Activated effector memory CD4-positive, alpha-beta T cell treated with Interleukin-2 at 50 U/mL for 16 hours (primary cell): ENCODE data around the gene SBNO2.
A peak's percentile ranks its signal among the peaks of the same experiment; 100 is the strongest.

ENCODE experiments used
- DNase-seq: peaks from one replicate; pipeline ENCODE4 v3.0.0-alpha.2; 2020

SBNO2 gene

DNA sequence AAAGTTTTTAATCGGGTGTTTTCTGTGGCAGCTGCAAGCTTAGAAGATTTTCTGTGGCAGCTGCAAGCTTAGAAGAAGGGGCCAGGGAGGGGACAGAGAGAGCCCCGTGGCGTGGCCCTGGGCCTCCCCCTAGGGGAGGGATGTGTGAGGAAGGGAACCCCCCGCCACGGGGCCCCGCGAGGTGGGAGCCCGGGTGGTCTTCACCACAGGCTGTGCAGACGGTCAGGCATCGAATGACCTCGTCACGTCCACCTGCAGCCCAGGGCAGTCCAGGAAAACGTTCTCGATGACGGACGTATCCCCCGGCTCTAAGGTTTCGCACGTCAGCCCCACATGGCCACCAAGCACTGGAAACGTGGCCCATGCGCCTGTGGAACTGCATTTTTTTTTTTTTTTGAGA, 87.5 kb downstream of the SBNO2 start:
- no peak for DNase-seq

DNA sequence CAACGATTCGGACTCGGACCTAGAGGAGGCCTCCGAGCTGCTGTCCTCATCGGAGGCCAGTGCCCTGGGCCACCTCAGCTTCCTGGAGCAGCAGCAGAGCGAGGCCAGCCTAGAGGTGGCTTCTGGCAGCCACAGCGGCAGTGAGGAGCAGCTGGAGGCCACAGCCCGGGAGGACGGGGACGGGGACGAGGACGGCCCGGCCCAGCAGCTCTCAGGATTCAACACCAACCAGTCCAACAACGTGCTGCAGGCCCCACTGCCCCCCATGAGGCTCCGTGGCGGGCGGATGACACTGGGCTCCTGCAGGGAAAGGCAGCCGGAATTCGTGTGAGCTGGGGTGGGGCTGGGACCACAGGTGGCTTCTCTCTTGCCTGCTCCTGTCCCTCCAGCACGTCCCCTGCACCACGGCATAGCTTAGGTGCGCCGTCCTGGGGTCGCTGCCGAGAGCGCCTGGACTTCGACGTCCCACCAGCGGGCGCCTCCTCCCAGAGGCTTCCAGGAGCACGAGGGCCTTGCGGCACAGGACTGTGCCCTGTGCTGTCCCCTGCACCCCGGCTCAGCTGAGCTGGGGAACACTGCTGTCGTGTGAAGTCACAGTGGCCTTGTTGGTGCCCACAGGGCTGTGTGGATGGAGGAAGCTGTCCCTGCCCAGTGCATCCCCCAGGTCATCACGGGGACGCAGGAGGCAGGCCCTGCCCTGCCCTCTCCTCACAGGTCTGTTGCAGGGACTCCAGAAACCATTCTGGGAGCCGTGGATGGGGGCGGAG, 88.2 kb downstream of the SBNO2 start:
- DNase-seq: no peak

DNA sequence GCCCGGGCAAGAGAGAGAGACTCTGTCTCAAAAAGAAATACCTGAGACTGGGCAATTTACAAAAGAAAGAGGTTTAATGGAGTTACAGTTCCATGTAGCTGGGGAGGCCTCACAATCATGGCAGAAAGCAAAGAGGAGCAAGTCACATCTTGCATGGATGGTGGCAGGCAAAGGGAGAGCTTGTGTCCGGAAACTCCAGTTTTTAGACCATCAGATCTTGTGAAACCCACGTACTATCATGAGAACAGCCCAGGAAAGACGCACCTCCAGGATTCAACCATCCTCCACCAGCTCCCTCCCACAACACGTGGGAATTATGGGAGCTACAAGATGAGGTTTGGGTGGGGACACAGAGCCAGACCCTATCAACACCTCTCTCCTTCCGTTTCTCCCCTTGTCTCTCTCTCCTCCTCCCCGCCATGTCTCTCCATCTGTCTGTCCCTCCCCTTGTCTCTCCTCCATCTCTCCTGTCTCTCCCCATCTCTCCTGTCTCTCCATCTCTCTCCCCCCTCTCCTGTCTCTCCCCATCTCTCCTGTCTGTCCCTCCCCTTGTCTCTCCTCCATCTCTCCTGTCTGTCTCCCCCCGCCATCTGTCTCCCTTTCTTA, 88.9 kb downstream of the SBNO2 start:
- DNase-seq: no peak

DNA sequence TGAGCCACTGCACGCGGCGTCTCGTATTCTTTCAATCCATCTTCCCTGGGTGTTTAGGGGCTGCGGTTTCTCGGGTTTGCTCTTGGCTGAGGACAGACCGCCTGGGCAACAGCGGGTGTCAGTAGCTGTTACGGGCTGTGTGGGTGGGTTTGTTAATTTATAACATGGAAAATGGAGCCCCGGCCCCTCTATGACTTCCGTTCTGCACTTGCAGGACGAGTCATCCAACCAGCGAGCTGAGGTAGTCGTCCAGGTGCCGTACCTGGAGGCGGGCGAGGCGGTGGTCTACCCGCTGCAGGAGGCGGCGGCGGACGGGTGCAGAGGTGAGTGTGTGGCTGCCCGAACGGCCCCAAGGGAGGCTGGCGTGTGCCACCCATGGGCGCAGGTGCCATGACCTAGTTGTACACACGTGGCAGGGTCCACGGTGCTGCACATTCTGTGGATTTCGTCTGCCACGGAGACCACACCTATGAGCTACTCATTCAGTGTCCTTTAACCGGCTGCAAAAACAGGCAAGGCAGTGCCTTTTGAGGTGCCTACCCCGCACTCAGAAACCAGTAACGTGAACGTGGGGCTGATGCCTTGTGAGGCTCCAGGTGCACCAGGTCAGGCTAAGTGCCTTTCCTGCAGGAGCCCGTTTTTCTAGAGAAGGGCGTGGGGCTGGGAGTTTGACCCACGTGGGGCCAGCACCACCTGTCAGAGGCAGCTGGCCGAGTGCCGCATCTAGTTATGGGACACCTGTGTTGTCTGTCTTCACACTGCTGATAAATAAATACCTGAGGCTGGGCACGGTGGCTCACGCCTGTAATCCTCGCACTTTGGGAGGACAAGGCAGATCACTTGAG, 89.8 kb downstream of the SBNO2 start:
- no peak for DNase-seq

DNA sequence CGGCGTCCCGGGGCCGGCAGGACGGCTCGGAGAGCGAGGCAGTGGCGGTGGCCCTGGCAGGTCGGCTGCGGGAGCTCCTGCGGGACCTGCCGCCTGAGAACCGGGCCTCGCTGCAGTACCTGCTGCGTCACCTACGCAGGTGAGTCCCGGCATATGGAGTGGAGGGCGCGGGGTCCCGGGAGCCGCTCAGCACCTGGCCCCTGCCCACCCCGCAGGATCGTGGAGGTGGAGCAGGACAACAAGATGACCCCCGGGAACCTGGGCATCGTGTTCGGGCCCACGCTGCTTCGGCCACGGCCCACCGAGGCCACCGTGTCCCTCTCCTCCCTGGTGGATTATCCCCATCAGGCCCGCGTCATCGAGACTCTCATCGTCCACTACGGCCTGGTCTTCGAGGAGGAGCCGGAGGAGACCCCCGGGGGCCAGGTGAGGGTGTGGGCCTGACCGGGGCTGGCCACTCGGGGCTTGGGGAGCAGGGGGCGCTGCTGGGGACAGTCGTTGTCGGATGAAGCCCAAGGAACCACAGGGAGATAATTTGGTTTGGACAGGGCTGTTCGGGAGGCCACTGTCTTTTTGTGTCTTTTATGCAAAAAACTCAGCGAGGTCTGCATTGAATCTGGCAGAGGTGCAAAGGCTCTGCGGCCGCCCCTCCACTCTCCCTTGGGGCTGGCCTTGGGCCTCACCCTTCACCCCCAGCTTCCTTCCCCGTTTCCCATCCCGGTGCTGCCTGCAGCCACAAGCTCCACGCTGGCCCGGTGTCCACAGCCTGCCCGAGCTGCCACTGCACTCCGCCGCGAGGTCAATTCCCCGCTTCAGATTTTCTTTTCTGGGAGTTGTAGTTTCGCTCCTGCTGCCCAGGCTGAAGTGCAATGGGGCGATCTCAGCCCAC, 90.9 kb downstream of the SBNO2 start:
- no peak for DNase-seq

DNA sequence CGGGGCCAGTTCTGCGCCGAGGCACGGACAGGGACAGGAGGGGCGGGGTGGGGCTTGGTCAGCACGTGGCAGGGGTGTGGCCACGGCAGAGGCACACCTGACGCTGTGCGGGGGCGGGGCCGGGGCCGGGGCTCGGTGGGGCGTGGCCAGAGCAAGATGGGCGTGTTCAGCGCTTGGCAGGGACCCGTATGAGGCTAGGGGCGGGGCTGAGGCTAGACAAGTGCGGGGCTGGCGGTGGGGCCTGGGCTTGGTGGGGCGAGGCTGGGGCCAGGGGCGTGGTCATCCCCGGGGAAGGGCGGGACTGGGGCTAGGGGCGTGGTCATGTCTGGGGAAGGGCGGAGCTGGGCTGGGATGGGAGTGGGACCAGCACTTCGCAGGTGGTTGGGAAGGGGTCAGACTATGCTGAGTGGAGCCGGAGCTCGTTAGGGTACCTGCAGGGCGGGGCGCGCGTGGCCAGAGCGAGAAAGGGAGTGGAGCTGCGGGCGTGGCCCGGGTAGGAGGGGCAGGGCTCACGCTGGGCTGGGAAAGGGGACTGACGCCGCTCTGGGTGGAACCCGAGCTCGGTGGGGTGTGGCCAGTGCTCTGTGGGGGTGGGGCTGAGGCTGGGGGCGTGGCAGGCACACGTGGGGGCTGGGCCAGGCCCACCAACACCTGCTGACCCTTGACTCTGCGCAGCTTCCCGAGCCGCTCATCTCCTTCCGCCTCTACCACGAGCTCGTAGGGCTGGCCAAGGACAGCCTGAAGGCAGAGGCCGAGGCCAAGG, 91.7 kb downstream of the SBNO2 start:
- peak; percentile 76 for DNase-seq

DNA sequence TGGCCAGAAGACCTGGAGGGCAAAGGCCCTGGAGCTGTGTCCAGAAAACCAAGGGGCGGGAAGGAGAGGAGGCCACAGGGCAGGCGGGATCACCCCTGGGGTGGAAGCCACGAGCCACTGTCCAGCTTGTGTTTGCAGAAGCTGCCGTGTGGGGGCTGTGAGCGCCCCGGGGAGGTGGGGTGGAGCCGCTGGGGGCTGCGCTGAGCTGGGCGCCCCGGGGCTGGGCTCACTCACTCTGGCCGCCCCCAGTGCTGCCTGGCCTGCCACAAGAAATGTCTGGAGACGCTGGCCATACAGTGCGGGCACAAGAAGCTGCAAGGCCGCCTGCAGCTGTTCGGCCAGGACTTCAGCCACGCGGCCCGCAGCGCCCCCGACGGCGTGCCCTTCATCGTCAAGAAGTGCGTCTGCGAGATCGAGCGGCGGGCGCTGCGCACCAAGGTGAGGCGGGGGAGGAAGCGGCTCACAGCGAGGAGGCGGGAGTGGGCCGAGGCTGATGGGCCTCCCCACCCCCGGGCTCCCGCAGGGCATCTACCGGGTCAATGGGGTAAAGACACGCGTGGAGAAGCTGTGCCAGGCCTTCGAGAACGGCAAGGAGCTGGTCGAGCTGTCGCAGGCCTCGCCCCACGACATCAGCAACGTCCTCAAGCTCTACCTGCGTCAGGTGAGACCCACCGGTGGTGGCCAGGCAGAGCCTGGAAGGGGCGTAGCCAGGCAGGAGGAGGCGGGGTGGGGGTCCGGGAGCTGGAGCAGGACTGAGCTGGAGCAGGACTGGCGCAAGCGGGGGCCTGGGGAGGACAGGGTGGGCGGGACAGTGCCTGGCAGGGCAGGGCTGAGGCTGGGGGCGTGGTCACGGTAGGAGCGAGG, 92.5 kb downstream of the SBNO2 start:
- DNase-seq: no peak

DNA sequence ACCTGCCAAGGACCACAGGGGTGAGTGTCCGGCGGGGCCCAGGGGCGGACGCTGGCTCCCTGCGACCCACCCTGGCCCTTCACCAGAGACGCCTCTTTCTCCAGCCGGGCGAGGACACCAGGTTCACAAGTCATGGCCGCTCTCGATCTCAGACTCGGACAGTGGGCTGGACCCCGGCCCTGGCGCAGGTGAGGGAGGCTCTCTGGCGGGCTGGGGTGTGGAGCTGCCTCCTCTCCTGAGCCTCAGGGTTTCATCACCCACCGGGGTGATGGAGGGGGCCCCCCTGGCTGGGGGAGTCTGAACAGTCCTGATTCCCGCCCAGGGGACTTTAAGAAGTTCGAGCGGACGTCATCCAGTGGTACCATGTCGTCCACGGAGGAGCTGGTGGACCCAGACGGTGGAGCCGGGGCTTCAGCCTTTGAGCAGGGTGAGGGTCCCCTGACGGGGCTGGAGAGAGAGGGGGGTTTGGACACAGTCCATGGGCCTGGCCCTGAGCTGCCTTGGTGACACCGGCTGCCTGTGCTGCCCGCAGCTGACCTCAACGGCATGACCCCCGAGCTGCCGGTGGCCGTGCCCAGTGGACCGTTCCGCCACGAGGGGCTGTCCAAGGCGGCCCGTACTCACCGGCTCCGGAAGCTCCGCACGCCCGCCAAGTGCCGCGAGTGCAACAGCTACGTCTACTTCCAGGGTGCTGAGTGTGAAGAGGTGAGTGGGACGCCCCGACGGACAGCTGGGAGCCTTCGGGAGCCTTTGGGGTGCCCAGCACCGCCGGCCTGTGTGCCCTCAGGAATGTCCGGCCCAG, 93.5 kb downstream of the SBNO2 start:
- DNase-seq: no peak

DNA sequence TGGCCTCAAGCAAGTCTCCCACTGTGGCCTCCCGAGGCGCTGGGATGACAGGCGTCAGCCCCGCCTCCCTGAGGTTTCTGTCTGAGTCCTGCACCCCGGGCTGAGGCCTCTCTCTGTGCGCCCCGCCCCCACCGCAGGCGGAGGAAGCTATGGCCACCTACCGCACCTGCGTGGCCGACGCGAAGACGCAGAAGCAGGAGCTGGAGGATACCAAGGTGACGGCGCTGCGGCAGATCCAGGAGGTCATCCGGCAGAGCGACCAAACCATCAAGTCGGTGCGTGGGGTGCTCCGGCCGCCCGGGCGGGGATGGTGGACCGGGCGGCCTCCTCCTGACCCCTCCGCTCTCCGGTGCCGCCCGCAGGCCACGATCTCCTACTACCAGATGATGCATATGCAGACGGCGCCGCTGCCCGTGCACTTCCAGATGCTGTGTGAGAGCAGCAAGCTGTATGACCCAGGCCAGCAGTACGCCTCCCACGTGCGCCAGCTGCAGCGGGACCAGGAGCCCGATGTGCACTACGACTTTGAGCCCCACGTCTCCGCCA, 94.4 kb downstream of the SBNO2 start:
- peak; percentile 49 for DNase-seq

DNA sequence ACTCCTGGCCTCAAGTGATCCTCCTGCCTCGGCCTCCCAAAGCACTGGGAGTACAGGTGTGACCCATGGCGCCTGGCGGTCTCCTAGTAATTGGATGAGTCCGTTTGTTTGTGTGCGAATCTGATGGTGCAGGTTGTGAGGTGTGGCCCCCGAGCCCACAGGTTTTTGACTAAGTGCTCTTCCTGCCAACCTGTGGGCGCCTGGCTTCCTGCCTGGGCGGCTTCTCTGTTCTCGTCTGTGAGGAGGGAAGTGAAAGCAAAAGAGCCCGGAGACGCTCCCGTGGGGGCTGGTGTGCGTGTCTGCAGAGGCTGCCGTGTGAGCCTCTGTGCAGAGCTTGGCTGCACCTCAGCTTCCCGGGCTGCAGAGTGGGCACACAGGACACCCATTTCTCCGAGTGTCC, 97.1 kb downstream of the SBNO2 start:
- DNase-seq: peak; percentile 91

DNA sequence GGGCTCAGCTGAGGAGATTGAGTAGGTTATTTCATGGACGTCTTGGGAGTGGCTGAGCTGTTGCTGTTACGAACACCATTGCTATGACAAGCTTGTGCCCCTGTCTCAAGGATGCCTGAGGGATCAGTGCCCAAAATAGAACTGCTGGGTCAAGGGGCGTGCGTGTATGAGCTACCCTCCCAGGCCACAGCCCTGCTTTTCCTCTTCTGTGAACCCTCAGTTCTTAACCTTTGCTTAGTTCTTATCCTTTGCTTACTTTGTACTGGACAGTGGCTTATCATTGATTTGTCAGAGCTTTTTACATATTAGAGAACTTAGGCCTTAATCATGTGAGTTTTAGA, 98.1 kb downstream of the SBNO2 start:
- DNase-seq: no peak

DNA sequence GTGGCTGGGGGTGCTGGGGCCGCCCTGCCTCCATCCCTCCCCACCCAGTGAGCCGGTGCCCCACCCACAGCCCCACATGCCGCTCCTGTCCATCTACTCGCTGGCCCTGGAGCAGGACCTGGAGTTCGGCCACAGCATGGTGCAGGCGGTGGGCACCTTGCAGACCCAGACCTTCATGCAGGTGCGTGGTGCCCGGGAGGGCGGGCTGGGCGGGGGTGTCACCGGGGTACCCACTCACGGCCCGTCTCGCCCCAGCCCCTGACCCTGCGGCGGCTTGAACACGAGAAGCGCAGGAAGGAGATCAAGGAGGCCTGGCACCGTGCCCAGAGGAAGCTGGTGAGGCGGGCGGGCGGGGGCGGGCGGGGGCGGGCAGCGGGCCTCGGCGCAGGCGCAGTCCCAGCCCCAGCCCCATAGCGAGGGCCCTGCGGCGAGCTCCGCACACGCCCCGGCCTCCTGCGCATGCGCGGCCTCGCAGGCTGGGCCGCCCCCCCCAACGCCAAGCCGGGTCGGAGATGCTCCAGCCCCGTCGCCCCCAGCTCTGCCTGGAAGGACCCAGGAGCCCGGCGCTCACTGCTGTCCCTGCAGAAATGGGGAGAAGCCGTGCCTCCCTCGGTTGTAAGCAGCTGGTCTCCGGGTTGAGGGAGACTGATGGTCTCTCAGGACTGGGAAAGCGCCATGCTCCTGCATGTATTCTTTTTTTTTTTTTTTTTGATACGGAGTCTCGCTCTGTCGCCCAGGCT, 99.4 kb downstream of the SBNO2 start:
- DNase-seq: peak; percentile 92

DNA sequence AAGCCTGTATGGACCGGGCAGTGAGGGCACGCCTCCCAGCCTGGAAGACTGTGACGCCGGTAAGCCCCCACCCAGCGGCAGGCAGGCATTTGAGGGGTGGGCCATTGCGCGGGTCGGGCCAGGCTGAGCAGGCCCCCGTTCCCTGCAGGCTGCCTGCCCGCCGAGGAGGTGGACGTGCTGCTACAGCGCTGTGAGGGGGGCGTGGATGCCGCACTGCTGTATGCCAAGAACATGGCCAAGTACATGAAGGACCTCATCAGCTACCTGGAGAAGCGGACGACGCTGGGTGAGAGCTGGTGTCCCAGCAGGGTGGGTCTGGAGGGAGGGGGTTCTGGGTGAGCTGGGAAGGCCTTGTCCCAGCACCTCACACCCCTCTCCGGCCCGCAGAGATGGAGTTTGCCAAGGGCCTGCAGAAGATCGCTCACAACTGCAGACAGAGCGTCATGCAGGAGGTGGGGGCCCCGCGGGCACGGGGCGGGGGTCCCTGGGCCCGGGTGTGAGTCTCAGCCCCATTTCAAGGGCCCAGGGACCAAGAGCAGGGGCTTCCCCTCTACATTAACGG, 100.0 kb downstream of the SBNO2 start:
- DNase-seq: no peak

DNA sequence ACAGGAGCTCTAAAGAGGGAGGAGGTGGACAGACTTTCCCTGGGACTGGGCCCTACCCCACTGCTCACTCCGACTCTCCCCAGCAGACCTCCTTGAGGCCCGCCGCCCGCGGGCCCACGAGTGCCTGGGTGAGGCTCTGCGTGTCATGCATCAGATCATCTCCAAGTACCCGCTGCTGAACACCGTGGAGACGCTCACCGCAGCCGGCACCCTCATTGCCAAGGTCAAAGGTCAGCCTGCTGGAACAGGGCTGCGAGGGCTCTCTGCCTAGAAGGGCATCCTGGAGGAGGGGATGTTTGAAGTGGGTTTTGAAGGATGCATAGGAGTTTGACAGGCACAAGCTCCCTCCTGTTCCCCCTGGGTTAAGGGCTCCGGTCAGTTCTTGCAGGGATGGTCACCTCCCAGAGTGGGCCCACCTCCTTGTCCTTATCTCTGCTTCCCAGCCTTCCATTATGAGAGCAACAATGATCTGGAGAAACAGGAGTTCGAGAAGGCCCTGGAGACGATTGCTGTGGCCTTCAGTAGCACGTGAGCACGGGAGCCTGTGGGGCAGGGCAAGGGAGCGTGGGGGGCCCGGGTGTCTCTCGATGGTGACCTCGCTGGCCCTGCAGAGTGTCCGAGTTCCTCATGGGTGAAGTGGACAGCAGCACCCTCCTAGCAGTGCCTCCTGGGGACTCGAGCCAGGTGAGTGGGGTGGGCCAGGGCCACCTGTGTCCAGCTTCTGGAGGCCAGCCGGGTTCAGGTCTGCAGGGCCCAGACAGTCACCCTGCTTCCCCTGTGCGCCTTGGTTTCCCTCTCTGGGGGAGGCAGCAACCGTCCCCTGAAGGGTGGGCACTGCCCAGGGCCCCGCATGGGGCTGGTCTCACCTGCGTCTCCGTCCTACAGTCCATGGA, 100.8 kb downstream of the SBNO2 start:
- no peak for DNase-seq

DNA sequence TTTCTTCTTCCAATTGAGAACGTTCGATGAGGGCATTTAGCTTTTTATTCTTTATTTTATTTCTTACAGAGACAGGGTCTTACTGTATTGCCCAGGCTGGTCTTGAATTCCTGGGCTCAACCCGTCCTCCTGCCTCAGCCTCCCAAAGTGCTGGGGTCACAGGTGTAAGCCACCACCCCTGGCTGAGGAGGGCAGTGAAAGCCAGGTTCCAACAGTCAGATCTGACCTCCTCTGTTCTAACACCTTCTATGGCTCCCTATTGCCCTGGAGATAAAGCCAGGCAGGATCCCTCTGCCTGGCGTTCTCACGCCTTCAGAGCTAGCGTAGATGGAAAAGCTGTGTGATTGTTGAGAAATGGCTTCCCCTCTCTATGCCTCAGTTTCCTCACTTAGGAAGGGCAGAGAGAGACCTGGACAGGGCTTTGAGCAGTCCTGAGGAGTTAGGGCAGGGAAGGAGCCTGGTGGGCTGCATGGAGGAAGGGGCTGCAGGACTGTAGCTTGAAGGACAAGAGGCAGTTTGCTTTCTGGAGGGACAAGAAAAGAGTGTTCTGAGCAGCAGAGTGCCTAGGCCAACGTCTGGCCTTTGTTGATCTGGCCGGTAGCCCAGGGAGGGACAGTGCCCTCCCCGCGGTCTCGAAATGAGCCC, 101.6 kb downstream of the SBNO2 start:
- DNase-seq: no peak

DNA sequence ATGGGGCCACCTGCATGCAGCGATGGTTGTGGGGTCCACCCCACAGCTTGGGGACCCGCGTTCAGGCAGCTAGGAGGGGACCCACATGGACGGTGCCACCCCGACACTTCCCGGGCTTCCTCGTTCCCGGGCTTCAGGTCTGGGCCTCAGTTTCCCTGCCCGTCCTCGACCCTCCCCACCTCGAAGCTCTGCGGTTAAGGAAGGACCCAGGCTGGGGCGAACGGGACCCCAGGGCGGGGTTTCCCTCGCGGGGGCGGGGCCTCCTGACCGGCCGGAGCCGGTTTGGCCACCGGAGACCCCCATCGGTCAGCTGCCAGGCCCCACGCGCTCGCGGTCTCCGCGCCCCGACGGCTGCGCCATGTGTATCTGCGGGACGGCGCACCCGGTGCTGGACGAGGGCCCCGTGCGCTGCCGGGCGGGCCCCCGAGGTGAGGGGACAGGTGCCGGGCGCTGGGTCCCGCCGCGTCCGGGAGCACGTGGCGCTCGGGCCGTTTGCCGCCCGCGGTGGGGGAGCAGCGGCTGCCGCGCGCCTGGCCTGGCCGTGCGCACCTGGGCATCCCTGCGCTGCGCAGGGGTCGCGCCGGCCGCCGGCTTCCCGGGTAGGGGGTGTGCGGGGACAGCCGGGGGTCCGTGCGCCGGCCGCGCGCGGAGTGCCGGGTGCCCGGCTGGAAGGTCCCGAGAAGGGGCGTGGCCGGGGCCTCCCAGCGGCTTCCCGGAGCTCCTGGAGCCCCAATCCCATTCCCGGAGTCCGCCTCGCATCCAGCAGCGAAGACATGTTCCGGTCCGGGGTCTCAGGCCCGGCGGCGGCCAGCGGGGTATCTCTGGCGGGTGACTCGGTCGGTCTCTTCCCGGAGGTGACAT, 102.9 kb downstream of the SBNO2 start:
- no peak for DNase-seq
